ENCODE measurements around the gene EFNA4. TPM values are rescaled to one million over a fixed set of nuclear protein-coding genes. Genes with fewer than 3 reads are reported as not detected.

EFNA4 gene
- polyA plus RNA-seq, 1 donor (not counting 4 experiments of a cell fraction or from before 2014, with no cell fraction given): 7.6 TPM

GRCh38 chr1:155103325-155103724 is 39.8 kb downstream of the EFNA4 start:
- dilution Hi-C loops (cut with MboI; ENCODE audit: extremely low pct_ligation_motif_present, low sequenced_read_pairs): no loop called here
- H3K9me1 ChIP-seq (ENCODE audit: control insufficient read depth, extremely low read depth, insufficient read depth, low read length): no peaks in the 10 kb centered on the region
- no peak overlapping the region for H3K9ac ChIP-seq (ENCODE audit: control insufficient read depth, extremely low read depth, insufficient read depth, low read length)
- no peak for DNase-seq (ENCODE audit: low read depth, low spot score)
- no peaks in the 10 kb centered on the region for H3K36me3 ChIP-seq (ENCODE audit: control insufficient read depth in 2 of 2, extremely low read depth in 1 of 2, insufficient read depth in 2 of 2, low read length in 2 of 2)
- no peaks in the 10 kb centered on the region for H3K27me3 ChIP-seq (ENCODE audit: control insufficient read depth, extremely low read depth, insufficient read depth, low read length)
- no peak overlapping the region for H3K4me3 ChIP-seq (ENCODE audit: control insufficient read depth in 2 of 3, extremely low read depth in 1 of 3, insufficient read depth in 2 of 3, low read depth in 1 of 3, low read length in 3 of 3)
- H3K9me3 ChIP-seq (ENCODE audit: control insufficient read depth, low read depth, low read length): no peaks in the 10 kb centered on the region
- no peak overlapping the region for H3K4me2 ChIP-seq (ENCODE audit: control insufficient read depth, extremely low read depth, insufficient read depth, low read depth, low read length)
- TF ChIP-seq CTCF (optimal IDR thresholded peaks at IDR 0.05 in 1 of 3, IDR thresholded peaks at IDR 0.05 in 1 of 3, conservative IDR thresholded peaks at IDR 0.05 in 1 of 3; ENCODE audit: extremely low read depth in 1 of 3, insufficient read depth in 2 of 3, low read length in 3 of 3) (no peak), EZH2 (IDR thresholded peaks at IDR 0.05; ENCODE audit: low read length) (no peak)
- no peak overlapping the region for H3K27ac ChIP-seq (ENCODE audit: control insufficient read depth, insufficient read depth, low read length)
- FAIRE-seq: no peak
- H3K4me1 ChIP-seq (ENCODE audit: control insufficient read depth, extremely low read depth, insufficient read depth, low read length): no peaks in the 10 kb centered on the region
- H4K20me1 ChIP-seq (ENCODE audit: control insufficient read depth, extremely low read depth, insufficient read depth, low read length): no peaks in the 10 kb centered on the region
- H2AFZ ChIP-seq (ENCODE audit: control insufficient read depth, low read length): no peak overlapping the region
- H3K79me2 ChIP-seq (ENCODE audit: control insufficient read depth, insufficient read depth, low read length): no peaks in the 10 kb centered on the region

- Histone ChIP-seq H2AFZ (ENCODE audit: control insufficient read depth, low read length) (no peak overlapping the region), H4K20me1 (ENCODE audit: control insufficient read depth, extremely low read depth, insufficient read depth, low read length) (no peaks in the 10 kb centered on the region), H3K9me3 (ENCODE audit: control insufficient read depth, low read depth, low read length) (no peaks in the 10 kb centered on the region), H3K36me3 (ENCODE audit: control insufficient read depth in 2 of 2, extremely low read depth in 1 of 2, insufficient read depth in 2 of 2, low read length in 2 of 2) (no peaks in the 10 kb centered on the region), H3K4me2 (ENCODE audit: control insufficient read depth, extremely low read depth, insufficient read depth, low read depth, low read length) (no peak overlapping the region), H3K9me1 (ENCODE audit: control insufficient read depth, extremely low read depth, insufficient read depth, low read length) (no peaks in the 10 kb centered on the region), H3K79me2 (ENCODE audit: control insufficient read depth, insufficient read depth, low read length) (no peaks in the 10 kb centered on the region), H3K4me3 (ENCODE audit: control insufficient read depth in 2 of 3, extremely low read depth in 1 of 3, insufficient read depth in 2 of 3, low read depth in 1 of 3, low read length in 3 of 3) (no peak overlapping the region), H3K9ac (ENCODE audit: control insufficient read depth, extremely low read depth, insufficient read depth, low read length) (no peak overlapping the region), H3K27ac (ENCODE audit: control insufficient read depth, insufficient read depth, low read length) (no peak overlapping the region), H3K27me3 (ENCODE audit: control insufficient read depth, extremely low read depth, insufficient read depth, low read length) (no peaks in the 10 kb centered on the region), H3K4me1 (ENCODE audit: control insufficient read depth, extremely low read depth, insufficient read depth, low read length) (no peaks in the 10 kb centered on the region)
- FAIRE-seq: no peak
- no peak for TF ChIP-seq CTCF (optimal IDR thresholded peaks at IDR 0.05 in 1 of 3, IDR thresholded peaks at IDR 0.05 in 1 of 3, conservative IDR thresholded peaks at IDR 0.05 in 1 of 3; ENCODE audit: extremely low read depth in 1 of 3, insufficient read depth in 2 of 3, low read length in 3 of 3)
- no peak for TF ChIP-seq EZH2 (IDR thresholded peaks at IDR 0.05; ENCODE audit: low read length)
- dilution Hi-C loops (cut with MboI; ENCODE audit: extremely low pct_ligation_motif_present, low sequenced_read_pairs): no loop called here
- DNase-seq (ENCODE audit: low read depth, low spot score): no peak
Measured at GRCh38 chr1:155104605-155105534, 41.3 kb downstream of the EFNA4 start.

Measured in keratinocyte (primary cell).